Ovary (tissue), 3 donors: ENCODE measurements around the gene DLK1.

Source experiments
- CTCF ChIP-seq, 3 donors: fragments of 450-650 bp in 2 of 3; fragments of 200-600 bp in 1 of 3; IDR thresholded peaks; one replicate each; pipeline versions ENCODE4 v1.5.1 to v1.8.0; 2016 to 2022; ENCODE audit warnings: antibody characterized with exemption in 3 of 3, mild to moderate bottlenecking in 1 of 3
- POLR2A ChIP-seq: fragments of 450-650 bp; IDR thresholded peaks from one replicate; pipeline ENCODE4 v1.6.1; 2017; ENCODE audit warnings: antibody characterized with exemption, mild to moderate bottlenecking, moderate library complexity
- donor health status: DM: no; HTN: no; CAD: no.

- TF ChIP-seq CTCF (IDR thresholded peaks at IDR 0.05): no peak
- no peak for TF ChIP-seq POLR2A
These were observed 19.8 kb upstream of the DLK1 start for GRCh38 chr14:100706860-100707259.
